Mononuclear cell (primary cell): ENCODE measurements around the gene LYPLAL1. TPM values are rescaled to one million over a fixed set of nuclear protein-coding genes. Genes with fewer than 3 reads are reported as not detected.
"Not testable (repeated sequence)": the region's sequence is repeated elsewhere in the genome, so short reads cannot be mapped to it uniquely, and the experiment has no call there.

ENCODE experiments used
- H3K27me3 ChIP-seq: 2 replicates; pipeline ENCODE4 v1.6.0; 2011; ENCODE audit warnings: low read length, control low read depth; ENCODE audit not compliant: insufficient read depth
- H3K4me1 ChIP-seq: 2 replicates; pipeline ENCODE4 v1.5.1; 2011; ENCODE audit warnings: mild to moderate bottlenecking, low read length, control low read depth; ENCODE audit not compliant: insufficient read depth
- H3K4me3 ChIP-seq: 2 replicates; pipeline ENCODE4 v1.5.1; 2011; ENCODE audit warnings: mild to moderate bottlenecking, low read length, moderate library complexity
- H3K9me3 ChIP-seq: 2 replicates; pipeline ENCODE4 v1.5.1; 2011; ENCODE audit warnings: low read depth, mild to moderate bottlenecking, control low read depth, low read length
- total RNA-seq: library from RNA; depleted of rRNA; stranded (reverse); fragments of >200 nt; gene quantifications from one replicate; pipeline ENCODE4 v1.2.3, GENCODE V29; 2012

Gene LYPLAL1
- total RNA-seq, 1 donor = 17.8 TPM

DNA sequence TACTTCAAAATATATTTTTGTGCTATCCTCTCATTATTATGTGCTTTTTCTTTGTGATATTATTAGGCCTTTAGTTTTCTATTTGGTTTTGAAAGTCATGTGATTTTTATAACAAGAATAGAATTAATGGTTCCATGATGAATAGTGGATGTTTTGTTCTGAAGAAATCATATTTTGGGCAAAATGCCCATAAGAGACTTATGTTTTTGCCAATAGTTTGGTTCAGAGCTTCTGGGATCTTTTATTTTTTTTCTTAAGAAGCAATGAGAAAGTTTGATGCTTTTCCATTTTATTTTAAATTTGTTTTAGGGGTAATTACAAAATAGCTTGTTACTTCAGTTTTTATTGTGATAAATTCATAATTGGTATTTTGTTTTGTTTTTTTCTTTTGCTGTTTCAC, 49.8 kb downstream of the LYPLAL1 start:
- H3K27me3 ChIP-seq = no peaks in the 10 kb centered on the region
- no peak overlapping the region for H3K4me3 ChIP-seq
- H3K4me1 ChIP-seq = no peaks in the 10 kb centered on the region
- H3K9me3 ChIP-seq = no peaks in the 10 kb centered on the region

- H3K4me1 ChIP-seq = no peaks in the 10 kb centered on the region
- H3K9me3 ChIP-seq = no peaks in the 10 kb centered on the region
- no peaks in the 10 kb centered on the region for H3K27me3 ChIP-seq
- no peak overlapping the region for H3K4me3 ChIP-seq
Measured at GRCh38 chr1:219226196-219226595, 52.5 kb downstream of the LYPLAL1 start.

- H3K4me3 ChIP-seq = no peak overlapping the region
Measured at GRCh38 chr1:219227360-219228057, 53.8 kb downstream of the LYPLAL1 start.

DNA sequence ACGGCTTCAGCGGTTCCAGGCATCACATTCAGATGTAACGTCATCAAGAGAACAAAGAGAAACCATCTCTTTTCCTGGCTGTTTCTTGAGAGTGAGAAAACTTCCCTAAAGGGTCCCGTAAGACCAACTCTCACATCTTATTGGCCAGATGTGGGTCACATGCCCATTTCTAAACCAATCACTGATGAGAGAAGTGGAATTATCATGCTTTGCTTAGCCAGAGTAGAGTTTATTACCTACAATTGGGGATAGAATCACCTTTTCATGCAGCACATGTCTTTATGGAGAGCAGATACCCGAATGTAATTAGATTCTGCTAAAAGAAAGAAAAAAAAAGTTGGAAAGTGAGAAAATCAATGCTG, 54.4 kb downstream of the LYPLAL1 start:
- Histone ChIP-seq H3K9me3 (no peaks in the 10 kb centered on the region), H3K4me1 (no peaks in the 10 kb centered on the region), H3K4me3 (no peak overlapping the region), H3K27me3 (no peaks in the 10 kb centered on the region)

More at GRCh38 chr1:219227360-219228057, 53.8 kb downstream of the LYPLAL1 start:
- no peaks in the 10 kb centered on the region for H3K4me1 ChIP-seq
- H3K9me3 ChIP-seq = no peaks in the 10 kb centered on the region
- no peaks in the 10 kb centered on the region for H3K27me3 ChIP-seq

DNA sequence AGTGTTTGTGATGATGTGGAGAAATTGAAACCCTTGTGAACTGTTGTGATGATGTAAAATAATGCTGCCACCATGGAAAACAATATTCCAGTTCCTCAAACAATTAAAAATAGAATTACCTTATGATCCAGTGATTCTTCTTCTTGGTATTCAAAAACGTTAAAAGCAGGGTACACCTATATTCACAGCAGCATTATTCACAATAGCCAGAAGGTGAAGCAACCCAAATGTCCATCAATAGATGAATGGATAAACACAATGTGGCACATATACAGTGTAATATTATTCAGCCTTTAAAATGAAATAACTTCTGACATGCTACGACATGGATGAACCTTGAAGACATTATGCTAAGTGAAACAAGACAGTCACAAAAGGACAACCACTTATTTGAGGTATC, 59.2 kb downstream of the LYPLAL1 start:
- Histone ChIP-seq H3K4me1 (no peaks in the 10 kb centered on the region), H3K4me3 (no peak overlapping the region), H3K27me3 (no peaks in the 10 kb centered on the region), H3K9me3 (no peaks in the 10 kb centered on the region)

- Histone ChIP-seq H3K4me3 (no peak overlapping the region), H3K4me1 (no peaks in the 10 kb centered on the region), H3K27me3 (no peaks in the 10 kb centered on the region), H3K9me3 (no peaks in the 10 kb centered on the region)
Measured at GRCh38 chr1:219235903-219236481, 62.3 kb downstream of the LYPLAL1 start.

DNA sequence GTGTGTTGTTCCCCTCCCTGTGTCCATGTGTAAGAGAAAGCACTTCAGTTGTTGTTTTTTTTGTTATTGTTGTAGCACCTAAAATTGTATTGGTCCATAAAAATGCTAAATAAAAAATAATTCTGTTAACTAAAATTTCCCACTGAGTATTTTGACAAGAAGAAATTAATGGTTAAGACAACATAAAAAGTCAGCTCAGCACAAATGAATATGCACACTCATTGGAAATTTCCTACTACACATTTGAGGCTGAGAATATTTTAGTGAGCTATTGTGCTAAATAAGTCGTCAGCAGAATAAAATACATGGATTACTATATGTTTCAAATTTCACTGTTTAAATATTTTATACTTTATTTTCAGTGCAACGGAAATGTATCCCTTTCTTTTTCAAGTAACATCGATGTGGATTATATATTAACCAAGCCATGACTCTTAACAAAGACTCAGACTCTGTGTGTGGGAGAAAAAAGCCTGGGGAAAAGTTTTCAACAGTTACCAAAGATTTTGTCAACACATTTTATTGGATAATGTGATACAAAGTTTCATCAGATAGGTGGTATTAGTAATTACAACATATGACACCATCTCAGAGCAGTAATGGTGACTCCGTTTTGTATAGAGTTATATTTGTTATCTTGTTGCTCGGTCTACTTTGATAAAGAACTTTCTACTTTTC, 63.4 kb downstream of the LYPLAL1 start:
- Histone ChIP-seq H3K4me1 (no peaks in the 10 kb centered on the region), H3K9me3 (no peaks in the 10 kb centered on the region), H3K4me3 (no peak overlapping the region), H3K27me3 (no peaks in the 10 kb centered on the region)

DNA sequence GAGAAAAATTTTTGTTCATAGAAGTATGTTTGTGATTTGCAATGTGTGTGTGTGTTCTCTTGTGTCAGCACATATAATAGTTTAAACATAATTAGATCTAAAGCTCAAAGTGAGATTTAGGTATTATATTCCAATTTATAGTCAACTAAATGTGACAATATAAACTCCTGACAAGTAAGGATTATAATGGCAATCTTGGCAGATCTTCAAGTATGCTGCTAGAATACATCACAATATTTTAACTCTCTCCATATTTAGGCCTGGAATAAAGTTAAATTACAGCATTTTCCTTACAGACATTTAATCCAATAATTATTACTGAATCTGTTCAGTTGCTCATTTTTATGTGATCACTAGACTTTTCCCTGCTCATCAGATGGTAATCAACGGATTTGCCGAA, 65.8 kb downstream of the LYPLAL1 start:
- no peak overlapping the region for H3K4me3 ChIP-seq
- H3K4me1 ChIP-seq = no peaks in the 10 kb centered on the region
- H3K27me3 ChIP-seq = no peaks in the 10 kb centered on the region
- no peaks in the 10 kb centered on the region for H3K9me3 ChIP-seq

DNA sequence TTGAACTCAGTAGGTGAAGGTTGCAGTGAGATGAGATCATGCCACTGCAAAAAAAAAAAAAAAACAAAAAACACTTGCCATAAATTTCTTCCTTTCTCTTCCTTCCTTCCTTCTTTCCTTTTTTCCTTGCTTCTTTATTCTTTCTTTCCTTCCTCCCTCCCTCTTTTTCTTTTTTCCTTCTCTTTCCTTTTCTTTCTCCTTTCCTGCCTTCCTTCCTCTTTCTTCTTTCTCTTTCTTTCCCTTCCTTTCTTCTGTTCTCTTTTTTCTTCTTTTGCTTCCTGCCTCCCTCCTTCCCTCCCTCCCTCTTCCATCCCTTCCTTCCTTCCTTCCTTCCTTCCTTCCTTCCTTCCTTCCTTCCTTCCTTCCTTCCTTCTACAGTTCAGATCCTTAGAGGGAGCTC, 71.2 kb downstream of the LYPLAL1 start:
- no peaks in the 10 kb centered on the region for H3K27me3 ChIP-seq
- no peaks in the 10 kb centered on the region for H3K4me1 ChIP-seq
- H3K9me3 ChIP-seq = no peaks in the 10 kb centered on the region
- no peak overlapping the region for H3K4me3 ChIP-seq

DNA sequence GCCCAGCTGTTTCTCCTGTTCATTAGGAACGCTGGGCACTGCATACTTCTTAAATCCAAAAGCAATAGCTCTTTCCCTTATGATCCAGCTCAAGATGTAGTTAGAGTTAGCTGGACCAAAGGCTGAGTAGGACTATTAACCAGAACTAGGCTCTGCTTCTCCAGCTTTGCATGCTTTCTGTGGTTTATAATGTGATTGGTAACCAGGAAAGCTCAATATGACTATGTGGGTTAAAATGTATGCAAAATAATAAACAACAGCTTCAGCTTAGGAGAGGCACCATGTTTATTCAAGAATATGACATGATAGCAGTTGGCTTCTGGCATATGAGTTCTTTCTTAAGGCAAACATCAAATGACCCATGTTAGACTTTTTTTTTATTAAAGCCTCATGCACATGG, 73.8 kb downstream of the LYPLAL1 start:
- Histone ChIP-seq H3K4me1 (no peaks in the 10 kb centered on the region), H3K9me3 (no peaks in the 10 kb centered on the region), H3K4me3 (no peak overlapping the region), H3K27me3 (no peaks in the 10 kb centered on the region)

- not testable (repeated sequence) for H3K4me1 ChIP-seq, H3K27me3 ChIP-seq, H3K9me3 ChIP-seq, H3K4me3 ChIP-seq
Measured at GRCh38 chr1:219250468-219250867, 76.8 kb downstream of the LYPLAL1 start.

GRCh38 chr1:219257751-219258150, 84.1 kb downstream of the LYPLAL1 start:
- Histone ChIP-seq H3K4me3 (no peak overlapping the region), H3K4me1 (no peaks in the 10 kb centered on the region), H3K9me3 (peaks cover 10% of the 10 kb centered on the region), H3K27me3 (no peaks in the 10 kb centered on the region)

- Histone ChIP-seq H3K27me3 (no peaks in the 10 kb centered on the region), H3K4me3 (no peak overlapping the region), H3K4me1 (no peaks in the 10 kb centered on the region), H3K9me3 (peaks cover 10% of the 10 kb centered on the region)
Measured at GRCh38 chr1:219261454-219261853, 87.8 kb downstream of the LYPLAL1 start.
